ENCODE data around the gene STX4. TPM values are rescaled to one million over a fixed set of nuclear protein-coding genes. Genes with fewer than 3 reads are reported as not detected.

Gene STX4
- total and polyA plus RNA-seq, 9 of the 15 experiments (the other 6 are each of a cell fraction or from before 2014, with no cell fraction given) = 3.2 to 48.0 (median 21.5) TPM

- TF ChIP-seq UBTF (IDR thresholded peaks at IDR 0.05; ENCODE audit: borderline replicate concordance in 1 of 2, low read depth in 2 of 2, low read length in 2 of 2) (0 out of 4 replicates have a peak, but pooled peaks have one; percentile 9 to 18), NUFIP1 (IDR thresholded peaks at IDR 0.05; ENCODE audit: partially characterized antibody) (no peak), GTF2A2 (tag; IDR thresholded peaks at IDR 0.05) (no peak), NCOA4 (IDR thresholded peaks at IDR 0.05; ENCODE audit: partially characterized antibody) (no peak), SNRNP70 (optimal IDR thresholded peaks at IDR 0.05; ENCODE audit: low read depth, low read length) (no peak), STAT5B (CRISPR knock-in tag; IDR thresholded peaks at IDR 0.05) (no peak), REST (IDR thresholded peaks at IDR 0.05; ENCODE audit: borderline replicate concordance) (peak; percentile 94), REST (CRISPR knock-in tag; IDR thresholded peaks at IDR 0.05; ENCODE audit: low read depth) (peak; percentile 48; the same call in 1 of the 2 replicates), MTF1 (CRISPR knock-in tag; IDR thresholded peaks at IDR 0.05; ENCODE audit: borderline replicate concordance) (no peak), ZNF408 (CRISPR knock-in tag; IDR thresholded peaks at IDR 0.05; ENCODE audit: low read depth) (no peak), ZNF217 (CRISPR knock-in tag; IDR thresholded peaks at IDR 0.05) (no peak), ZEB2 (IDR thresholded peaks at IDR 0.05) (0 out of 2 replicates have a peak, but pooled peaks have one; percentile 41), TOE1 (IDR thresholded peaks at IDR 0.05; ENCODE audit: borderline replicate concordance) (peak; percentile 100), TOE1 (CRISPR knock-in tag; IDR thresholded peaks at IDR 0.05; ENCODE audit: borderline replicate concordance, low read depth) (peak; percentile 84; the same call in 1 of the 2 replicates), MXD1 (CRISPR knock-in tag; IDR thresholded peaks at IDR 0.05; ENCODE audit: borderline replicate concordance, poor library complexity, severe bottlenecking) (no peak), TEAD1 (CRISPR knock-in tag; IDR thresholded peaks at IDR 0.05) (peak; percentile 74 to 97)
Observed at GRCh38 chr16:31032736-31033708, at the start of gene STX4 (continued).

Measured in K562 (cell line).